Uterus (tissue), 4 donors: Measurements from ENCODE around the gene ZIC4. TPM values are rescaled to one million over a fixed set of nuclear protein-coding genes. Genes with fewer than 3 reads are reported as not detected.

ENCODE experiments used
- DNase-seq, 2 donors: peaks; one replicate each; pipeline ENCODE4 v3.0.0-alpha.2; 2019 to 2020
- H3K27ac ChIP-seq, 2 donors: fragments of 200-600 bp; sonication (generic); 1 replicate in 1 of 2; 2 replicates in 1 of 2; pipeline ENCODE4 v1.5.1; 2016 to 2018
- H3K27me3 ChIP-seq, 2 donors: fragments of 200-600 bp; sonication (generic); one replicate each; pipeline ENCODE4 v1.5.1; 2018 to 2019; ENCODE audit warnings: control low read depth in 1 of 2
- H3K36me3 ChIP-seq, 2 donors: fragments of 200-600 bp; sonication (generic); one replicate each; pipeline ENCODE4 v1.5.1; 2019; ENCODE audit warnings: control low read depth in 1 of 2
- H3K4me1 ChIP-seq, 2 donors: fragments of 200-600 bp; sonication (generic); one replicate each; pipeline ENCODE4 v1.5.1; 2018 to 2019; ENCODE audit warnings: control low read depth in 1 of 2
- H3K4me3 ChIP-seq, 2 donors: fragments of 200-600 bp; sonication (generic); 1 replicate in 1 of 2; 2 replicates in 1 of 2; pipeline ENCODE4 v1.5.1; 2018 to 2019; ENCODE audit warnings: mild to moderate bottlenecking in 1 of 2
- H3K9me3 ChIP-seq, 2 donors: fragments of 200-600 bp; sonication (generic); one replicate each; pipeline ENCODE4 v1.5.1; 2019; ENCODE audit warnings: control low read depth in 1 of 2
- CTCF ChIP-seq, 4 experiments: fragments of 200-600 bp in 2 of 4; fragments of 450-650 bp in 2 of 4; sonication (generic) in 2 of 4; IDR thresholded peaks; one replicate each; pipeline ENCODE4 v1.5.1; 2016 to 2019; ENCODE audit warnings: antibody characterized with exemption in 4 of 4, mild to moderate bottlenecking in 2 of 4, moderate library complexity in 1 of 4
- POLR2A ChIP-seq, 2 donors: fragments of 450-650 bp; IDR thresholded peaks; one replicate each; pipeline ENCODE4 v1.6.1; 2016; ENCODE audit warnings: antibody characterized with exemption in 2 of 2, mild to moderate bottlenecking in 1 of 2, moderate library complexity in 1 of 2
- intact Hi-C: fragments of 100-400 bp; cut with DNase I; formaldehyde crosslinking; loops from one replicate; pipeline ENCODE4 v1.15.1; 2023; ENCODE audit warnings: low total_unique reads
- total RNA-seq, 4 donors: library from RNA; depleted of rRNA in 3 of 4; stranded (reverse); fragments of >200 nt in 3 of 4; gene quantifications; one replicate each; pipeline versions ENCODE4 v1.1.0 to v1.2.4, GENCODE V29; 2014 to 2023
- donor health status: DM: yes; HTN: yes; CAD: no.

ZIC4 gene
- total RNA-seq, 4 donors from 2014 or later, result not detected

GRCh38 chr3:147405231-147406027 is 914 bp downstream of the ZIC4 start:
- DNase-seq, result no peak
- TF ChIP-seq POLR2A (IDR thresholded peaks at IDR 0.05) (no peak), CTCF (IDR thresholded peaks at IDR 0.05) (no peak)
- H3K27me3 ChIP-seq, result peaks cover 25 to 79% of the 10 kb centered on the region in 2 donors
- H3K36me3 ChIP-seq, result no peaks in the 10 kb centered on the region
- H3K27ac ChIP-seq, result no peak overlapping the region
- H3K4me3 ChIP-seq, result no peak overlapping the region
- intact Hi-C loops, result no loop called here
- peaks cover 0 to 5% of the 10 kb centered on the region in 2 donors for H3K4me1 ChIP-seq
- no peaks in the 10 kb centered on the region for H3K9me3 ChIP-seq

- Histone ChIP-seq H3K4me3 (no peak overlapping the region), H3K27me3 (peaks cover 19 to 76% of the 10 kb centered on the region in 2 donors), H3K9me3 (no peaks in the 10 kb centered on the region), H3K4me1 (no peaks in the 10 kb centered on the region), H3K27ac (no peak overlapping the region), H3K36me3 (no peaks in the 10 kb centered on the region)
- TF ChIP-seq POLR2A (IDR thresholded peaks at IDR 0.05) (no peak), CTCF (IDR thresholded peaks at IDR 0.05) (no peak)
- intact Hi-C loops, result no loop called here
- no peak for DNase-seq
Measured at GRCh38 chr3:147404800-147405230, 1.5 kb downstream of the ZIC4 start.

- Histone ChIP-seq H3K27ac (no peak overlapping the region), H3K4me1 (no peaks in the 10 kb centered on the region), H3K36me3 (no peaks in the 10 kb centered on the region), H3K4me3 (no peak overlapping the region), H3K27me3 (peaks cover 15 to 70% of the 10 kb centered on the region in 2 donors), H3K9me3 (no peaks in the 10 kb centered on the region)
- TF ChIP-seq CTCF (IDR thresholded peaks at IDR 0.05) (no peak), POLR2A (IDR thresholded peaks at IDR 0.05) (no peak)
- DNase-seq, result no peak
- intact Hi-C loops, result no loop called here
Measured at GRCh38 chr3:147404000-147404799, 2.1 kb downstream of the ZIC4 start.

- TF ChIP-seq POLR2A (IDR thresholded peaks at IDR 0.05) (no peak), CTCF (IDR thresholded peaks at IDR 0.05) (no peak)
- no peaks in the 10 kb centered on the region for H3K4me1 ChIP-seq
- no peak overlapping the region for H3K4me3 ChIP-seq
- no peak for DNase-seq
- intact Hi-C loops, result no loop called here
- H3K36me3 ChIP-seq, result no peaks in the 10 kb centered on the region
- peaks cover 11 to 67% of the 10 kb centered on the region in 2 donors for H3K27me3 ChIP-seq
- H3K9me3 ChIP-seq, result no peaks in the 10 kb centered on the region
- H3K27ac ChIP-seq, result no peak overlapping the region
Measured at GRCh38 chr3:147403511-147403910, 2.8 kb downstream of the ZIC4 start.

GRCh38 chr3:147402159-147402558 is 4.2 kb downstream of the ZIC4 start:
- Histone ChIP-seq H3K4me3 (no peak overlapping the region), H3K36me3 (no peaks in the 10 kb centered on the region), H3K4me1 (no peaks in the 10 kb centered on the region), H3K9me3 (no peaks in the 10 kb centered on the region), H3K27ac (no peak overlapping the region), H3K27me3 (peaks cover 11 to 66% of the 10 kb centered on the region in 2 donors)
- no peak for TF ChIP-seq POLR2A (IDR thresholded peaks at IDR 0.05)
- TF ChIP-seq CTCF (IDR thresholded peaks at IDR 0.05), result no peak
- intact Hi-C loops, result no loop called here
- DNase-seq, result no peak
